Measurements from ENCODE around the gene GIMAP8. TPM values are rescaled to one million over a fixed set of nuclear protein-coding genes. Genes with fewer than 3 reads are reported as not detected.
"Not testable (repeated sequence)": the region's sequence is repeated elsewhere in the genome, so short reads cannot be mapped to it uniquely, and the experiment has no call there.

The GIMAP8 gene
- total RNA-seq, 4 donors from 2014 or later: 0.88 to 19.8 (median 5.2) TPM

DNA sequence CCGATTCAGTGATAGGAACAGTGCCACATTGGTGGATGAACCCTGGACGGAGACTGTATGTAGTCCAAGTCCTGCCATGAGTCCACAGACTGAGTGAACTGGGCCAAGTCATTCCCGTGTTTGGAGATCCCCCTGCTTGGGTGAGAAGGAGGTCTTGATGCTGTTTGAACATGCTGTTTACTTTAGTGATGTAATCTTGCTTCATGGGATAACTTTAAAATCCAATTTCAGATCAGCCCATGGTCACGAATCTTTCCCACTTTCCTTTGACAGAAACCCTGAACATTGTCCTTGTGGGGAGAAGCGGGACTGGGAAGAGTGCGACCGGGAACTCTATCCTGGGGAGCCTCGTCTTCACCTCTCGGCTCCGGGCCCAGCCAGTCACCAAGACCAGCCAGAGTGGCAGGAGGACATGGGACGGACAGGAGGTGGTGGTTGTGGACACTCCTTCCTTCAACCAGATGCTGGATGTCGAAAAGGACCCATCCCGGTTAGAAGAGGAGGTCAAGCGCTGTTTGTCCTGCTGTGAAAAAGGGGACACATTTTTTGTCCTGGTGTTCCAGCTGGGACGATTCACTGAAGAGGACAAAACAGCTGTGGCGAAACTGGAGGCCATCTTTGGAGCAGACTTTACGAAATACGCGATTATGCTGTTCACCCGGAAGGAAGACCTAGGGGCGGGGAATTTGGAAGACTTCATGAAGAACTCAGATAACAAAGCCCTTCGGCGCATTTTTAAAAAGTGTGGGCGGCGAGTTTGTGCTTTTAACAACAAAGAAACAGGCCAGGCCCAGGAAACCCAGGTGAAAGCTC, 26.6 kb downstream of the GIMAP8 start:
- Histone ChIP-seq H3K36me3 (no peaks in the 10 kb centered on the region), H3K9me3 (no peaks in the 10 kb centered on the region), H3K4me1 (peaks cover 0 to 9% (median 0%) of the 10 kb centered on the region in 4 donors), H3K27me3 (no peaks in the 10 kb centered on the region), H3K27ac (peak overlapping the region in 1 of 4 donors; percentile 25), H3K4me3 (no peak overlapping the region)
- TF ChIP-seq, protein P1, sequence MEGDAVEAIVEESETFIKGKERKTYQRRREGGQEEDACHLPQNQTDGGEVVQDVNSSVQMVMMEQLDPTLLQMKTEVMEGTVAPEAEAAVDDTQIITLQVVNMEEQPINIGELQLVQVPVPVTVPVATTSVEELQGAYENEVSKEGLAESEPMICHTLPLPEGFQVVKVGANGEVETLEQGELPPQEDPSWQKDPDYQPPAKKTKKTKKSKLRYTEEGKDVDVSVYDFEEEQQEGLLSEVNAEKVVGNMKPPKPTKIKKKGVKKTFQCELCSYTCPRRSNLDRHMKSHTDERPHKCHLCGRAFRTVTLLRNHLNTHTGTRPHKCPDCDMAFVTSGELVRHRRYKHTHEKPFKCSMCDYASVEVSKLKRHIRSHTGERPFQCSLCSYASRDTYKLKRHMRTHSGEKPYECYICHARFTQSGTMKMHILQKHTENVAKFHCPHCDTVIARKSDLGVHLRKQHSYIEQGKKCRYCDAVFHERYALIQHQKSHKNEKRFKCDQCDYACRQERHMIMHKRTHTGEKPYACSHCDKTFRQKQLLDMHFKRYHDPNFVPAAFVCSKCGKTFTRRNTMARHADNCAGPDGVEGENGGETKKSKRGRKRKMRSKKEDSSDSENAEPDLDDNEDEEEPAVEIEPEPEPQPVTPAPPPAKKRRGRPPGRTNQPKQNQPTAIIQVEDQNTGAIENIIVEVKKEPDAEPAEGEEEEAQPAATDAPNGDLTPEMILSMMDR (IDR thresholded peaks at IDR 0.05): no peak
- no peak for TF ChIP-seq POLR2A (IDR thresholded peaks at IDR 0.05)
- no peak for DNase-seq

DNA sequence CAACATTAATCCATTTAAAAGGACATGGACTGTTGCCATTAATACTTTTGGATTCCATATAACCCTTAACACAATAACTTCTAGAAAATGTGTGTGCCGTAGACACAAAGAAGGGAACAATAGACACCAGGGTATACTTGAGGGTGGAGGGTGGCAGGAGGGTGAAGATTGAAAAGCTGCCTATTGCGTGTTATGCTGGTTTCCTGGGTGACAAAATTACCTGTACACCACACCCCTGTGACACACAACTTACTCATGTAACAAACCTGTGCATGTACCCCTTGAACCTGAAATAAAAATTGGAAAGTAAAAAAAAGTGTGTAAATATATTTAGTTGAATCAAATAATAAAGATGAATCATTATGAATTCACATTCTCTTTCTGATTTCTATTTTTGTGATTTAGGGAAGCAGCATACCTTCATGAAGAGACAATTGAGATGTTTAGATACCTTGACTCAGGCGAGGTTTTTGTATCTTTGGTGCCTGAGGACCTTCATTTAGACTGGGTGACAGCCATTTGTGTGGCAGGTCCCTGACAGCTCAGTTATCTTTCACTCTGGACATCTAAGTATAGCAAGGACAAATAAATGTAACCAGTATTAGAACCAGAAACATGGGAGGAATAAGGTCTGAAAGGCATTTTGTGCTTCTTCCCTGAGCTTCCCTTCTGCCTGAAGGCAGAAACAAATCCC, 28.7 kb downstream of the GIMAP8 start:
- no peaks in the 10 kb centered on the region for H3K27me3 ChIP-seq
- H3K9me3 ChIP-seq: no peaks in the 10 kb centered on the region
- peaks cover 0 to 9% (median 0%) of the 10 kb centered on the region in 4 donors for H3K4me1 ChIP-seq
- no peaks in the 10 kb centered on the region for H3K36me3 ChIP-seq
- TF ChIP-seq, protein P1 (IDR thresholded peaks at IDR 0.05): no peak
- TF ChIP-seq POLR2A (IDR thresholded peaks at IDR 0.05): no peak
- no peak for DNase-seq
- H3K27ac ChIP-seq: peak overlapping the region; percentile 22 to 55 (median 32)
- no peak overlapping the region for H3K4me3 ChIP-seq

DNA sequence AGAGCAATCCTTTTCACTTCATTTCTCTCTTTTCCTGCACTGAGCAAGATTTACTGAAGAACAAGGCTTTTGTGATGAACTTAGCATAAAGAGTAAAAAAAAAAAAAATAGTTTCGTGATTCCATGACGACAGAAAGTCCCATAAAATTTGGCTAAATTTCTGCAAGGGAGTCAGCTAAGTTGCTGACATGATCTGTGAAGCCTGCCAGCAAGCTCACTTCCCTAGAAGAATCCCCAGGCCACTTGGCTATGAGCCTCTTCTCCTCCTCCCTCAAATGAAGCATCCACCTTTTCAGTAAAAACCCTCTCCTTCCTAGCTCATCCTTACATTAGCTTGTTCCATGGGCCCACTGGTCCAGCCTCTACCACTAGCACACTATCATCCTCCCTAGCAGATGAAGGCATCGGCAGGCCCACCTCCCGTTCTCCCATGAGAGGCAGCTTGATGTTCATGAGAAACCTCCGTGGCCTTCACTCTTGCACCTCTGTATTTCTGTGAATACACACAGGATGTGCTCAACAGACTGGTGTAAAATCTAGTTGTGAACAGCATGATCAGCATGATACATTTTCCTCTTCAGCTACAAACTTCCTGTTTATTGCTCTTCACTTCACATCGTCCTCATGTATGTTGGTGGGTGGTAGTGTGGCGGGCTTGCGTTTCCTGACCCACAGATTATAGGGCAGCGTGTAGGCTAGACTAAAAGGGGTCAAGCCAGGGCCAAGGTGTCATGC, 30.9 kb downstream of the GIMAP8 start:
- Histone ChIP-seq H3K36me3 (no peaks in the 10 kb centered on the region), H3K27me3 (no peaks in the 10 kb centered on the region), H3K9me3 (no peaks in the 10 kb centered on the region), H3K4me3 (no peak overlapping the region), H3K27ac (peak overlapping the region; percentile 55 to 82 (median 65)), H3K4me1 (peaks cover 0 to 9% (median 0%) of the 10 kb centered on the region in 4 donors)
- DNase-seq: peak in 2 of 3 donors; percentile 38 to 68
- TF ChIP-seq POLR2A (IDR thresholded peaks at IDR 0.05): peak in 1 of 2 donors; percentile 9
- TF ChIP-seq, protein P1 (IDR thresholded peaks at IDR 0.05): no peak

DNA sequence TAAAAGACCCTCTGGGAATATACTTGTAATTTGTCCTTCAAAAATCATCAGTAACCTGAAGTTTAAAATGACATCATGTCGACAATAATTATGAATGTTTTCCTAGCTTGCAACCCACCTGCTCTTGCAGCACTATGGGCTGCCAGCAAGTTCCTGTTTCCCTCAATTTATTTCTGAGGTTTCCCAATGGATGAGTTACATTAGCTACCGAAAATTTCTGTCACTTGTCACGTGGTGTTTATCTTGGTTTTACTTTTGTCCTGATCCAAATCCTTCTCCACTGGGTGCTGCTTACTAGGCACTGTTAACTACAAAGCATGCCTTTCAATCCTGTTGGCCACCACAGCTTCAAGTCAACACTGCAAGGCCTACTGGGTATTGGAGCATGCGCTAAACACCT, 31.5 kb downstream of the GIMAP8 start:
- Histone ChIP-seq H3K27me3 (no peaks in the 10 kb centered on the region), H3K9me3 (no peaks in the 10 kb centered on the region), H3K27ac (peak overlapping the region; percentile 55 to 82 (median 65)), H3K4me3 (no peak overlapping the region), H3K4me1 (peaks cover 0 to 9% (median 0%) of the 10 kb centered on the region in 4 donors), H3K36me3 (no peaks in the 10 kb centered on the region)
- TF ChIP-seq, protein P1 (IDR thresholded peaks at IDR 0.05): no peak
- TF ChIP-seq POLR2A (IDR thresholded peaks at IDR 0.05): no peak
- no peak for DNase-seq

DNA sequence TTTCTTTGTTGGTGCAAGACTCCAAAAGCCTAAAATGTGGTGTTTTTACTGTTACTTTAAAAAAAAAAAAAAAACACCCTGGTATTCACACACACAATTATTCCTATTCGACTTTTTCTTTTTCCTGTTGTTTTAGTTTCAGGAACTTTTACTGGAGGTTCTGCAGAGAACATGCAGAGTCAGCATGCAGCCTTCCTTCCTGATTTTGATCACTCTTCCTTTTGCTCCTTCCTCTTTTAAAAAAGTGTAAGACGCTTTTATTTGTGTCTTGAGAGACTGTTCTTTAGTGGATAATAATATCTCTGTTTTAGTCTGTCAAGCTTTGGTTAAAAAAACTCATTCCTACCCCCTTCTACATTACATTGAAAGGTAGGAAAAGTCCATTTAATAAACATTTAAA, 33.1 kb downstream of the GIMAP8 start:
- not testable (repeated sequence) for H3K4me3 ChIP-seq, DNase-seq, H3K9me3 ChIP-seq, H3K4me1 ChIP-seq, H3K36me3 ChIP-seq, H3K27me3 ChIP-seq
- H3K27ac ChIP-seq: peak overlapping the region; percentile 2 to 62 (median 55)

DNA sequence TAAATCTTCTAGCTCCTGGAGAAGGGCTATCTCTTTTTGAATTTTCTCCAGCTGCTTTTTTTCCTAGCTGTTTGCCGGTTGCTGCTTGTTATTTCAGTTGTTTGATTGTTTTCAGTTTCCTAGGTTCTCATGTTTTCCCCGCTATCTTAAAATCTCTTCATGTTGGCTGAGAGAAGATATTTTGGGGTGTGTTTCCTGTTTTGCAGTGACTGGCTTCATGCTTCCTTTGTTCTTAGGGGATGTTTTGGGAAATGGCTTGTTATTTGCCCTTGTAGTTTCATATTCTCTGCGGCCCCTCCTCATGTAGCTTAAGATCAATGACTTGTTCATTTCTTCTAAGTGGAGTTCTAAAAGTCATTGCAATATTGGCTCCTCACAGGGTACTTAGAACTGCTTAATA, 33.6 kb downstream of the GIMAP8 start:
- H3K27ac ChIP-seq: peak overlapping the region in 3 of 4 donors; percentile 2 to 62 (median 49)
- not testable (repeated sequence) for H3K4me1 ChIP-seq, H3K4me3 ChIP-seq, DNase-seq, H3K9me3 ChIP-seq, H3K27me3 ChIP-seq, H3K36me3 ChIP-seq
